ENCODE data around the gene GOLGA8B.
"Not testable (repeated sequence)": the region's sequence is repeated elsewhere in the genome, so short reads cannot be mapped to it uniquely, and the experiment has no call there.

Gene GOLGA8B

GRCh38 chr15:34583399-34584329, at the start of gene GOLGA8B:
Gene GOLGA8B, minus strand, starts transcription at chr15:34583651. Its CDS starts 47,739 bp downstream, at chr15:34535912.
- H3K27me3 Mint-ChIP-seq, result peaks cover 13% of the 10 kb centered on the region
- ATAC-seq (peak; percentile 63), DNase-seq (peak; percentile 77)
- H3K4me1 Mint-ChIP-seq, result peaks cover 62% of the 10 kb centered on the region
- peak within 1 kb of the TSS; percentile 86 for H3K27ac Mint-ChIP-seq
- peaks cover 14% of the 10 kb centered on the region for H3K36me3 Mint-ChIP-seq (ENCODE audit: low read depth)
- peak within 1 kb of the TSS; percentile 89 for H3K4me3 Mint-ChIP-seq
- H3K9me3 Mint-ChIP-seq, result no peaks in the 10 kb centered on the region

- not testable (repeated sequence) for ATAC-seq; H3K4me3 Mint-ChIP-seq; H3K9me3 Mint-ChIP-seq; H3K27me3 Mint-ChIP-seq; H3K27ac Mint-ChIP-seq; H3K36me3 Mint-ChIP-seq (ENCODE audit: low read depth); DNase-seq
- peaks cover 15% of the 10 kb centered on the region for H3K4me1 Mint-ChIP-seq
These were observed 49.7 kb upstream of the GOLGA8B start for GRCh38 chr15:34633165-34633564.

- Mint-ChIP-seq H3K4me1 (peaks cover 15% of the 10 kb centered on the region), H3K27ac (no peak overlapping the region), H3K4me3 (no peak overlapping the region), H3K36me3 (ENCODE audit: low read depth) (no peaks in the 10 kb centered on the region), H3K27me3 (peaks cover 19% of the 10 kb centered on the region), H3K9me3 (peaks cover 5% of the 10 kb centered on the region)
- no peak for ATAC-seq
- no peak for DNase-seq
These were observed 45.2 kb upstream of the GOLGA8B start for GRCh38 chr15:34628577-34629152.

GRCh38 chr15:34625007-34625406, 41.6 kb upstream of the GOLGA8B start:
- Mint-ChIP-seq H3K4me1 (peaks cover under 1% of the 10 kb centered on the region), H3K9me3 (no peaks in the 10 kb centered on the region), H3K27ac (no peak overlapping the region), H3K4me3 (no peak overlapping the region), H3K27me3 (peaks cover 23% of the 10 kb centered on the region), H3K36me3 (ENCODE audit: low read depth) (no peaks in the 10 kb centered on the region)
- ATAC-seq (no peak), DNase-seq (no peak)

- DNase-seq, result no peak
- no peaks in the 10 kb centered on the region for H3K9me3 Mint-ChIP-seq
- H3K4me3 Mint-ChIP-seq, result no peak overlapping the region
These were observed 38.2 kb upstream of the GOLGA8B start for GRCh38 chr15:34621675-34622074.

GRCh38 chr15:34620814-34621213, 37.4 kb upstream of the GOLGA8B start:
- ATAC-seq (no peak), DNase-seq (no peak)
- Mint-ChIP-seq H3K27me3 (peaks cover 18% of the 10 kb centered on the region), H3K9me3 (no peaks in the 10 kb centered on the region), H3K4me1 (no peaks in the 10 kb centered on the region), H3K36me3 (ENCODE audit: low read depth) (no peaks in the 10 kb centered on the region), H3K27ac (no peak overlapping the region), H3K4me3 (no peak overlapping the region)

More at GRCh38 chr15:34621675-34622074, 38.2 kb upstream of the GOLGA8B start:
- H3K27me3 Mint-ChIP-seq, result peaks cover 19% of the 10 kb centered on the region
- H3K36me3 Mint-ChIP-seq (ENCODE audit: low read depth), result no peaks in the 10 kb centered on the region
- H3K4me1 Mint-ChIP-seq, result no peaks in the 10 kb centered on the region
- no peak for ATAC-seq
- no peak overlapping the region for H3K27ac Mint-ChIP-seq

- no peak overlapping the region for H3K4me3 Mint-ChIP-seq
- peaks cover 18% of the 10 kb centered on the region for H3K27me3 Mint-ChIP-seq
- H3K36me3 Mint-ChIP-seq (ENCODE audit: low read depth), result no peaks in the 10 kb centered on the region
- no peak overlapping the region for H3K27ac Mint-ChIP-seq
- H3K4me1 Mint-ChIP-seq, result no peaks in the 10 kb centered on the region
- ATAC-seq (no peak), DNase-seq (no peak)
- no peaks in the 10 kb centered on the region for H3K9me3 Mint-ChIP-seq
These were observed 36.7 kb upstream of the GOLGA8B start for GRCh38 chr15:34620142-34620541.

- H3K36me3 Mint-ChIP-seq (ENCODE audit: low read depth), result no peaks in the 10 kb centered on the region
- peaks cover 19% of the 10 kb centered on the region for H3K27me3 Mint-ChIP-seq
- DNase-seq (no peak), ATAC-seq (no peak)
- H3K4me1 Mint-ChIP-seq, result no peaks in the 10 kb centered on the region
- no peaks in the 10 kb centered on the region for H3K9me3 Mint-ChIP-seq
- no peak overlapping the region for H3K4me3 Mint-ChIP-seq
- no peak overlapping the region for H3K27ac Mint-ChIP-seq
These were observed 35.7 kb upstream of the GOLGA8B start for GRCh38 chr15:34619151-34619550.

GRCh38 chr15:34618073-34618472, 34.6 kb upstream of the GOLGA8B start:
- H3K4me3 Mint-ChIP-seq, result no peak overlapping the region

GRCh38 chr15:34616613-34617012, 33.2 kb upstream of the GOLGA8B start:
- H3K36me3 Mint-ChIP-seq (ENCODE audit: low read depth), result no peaks in the 10 kb centered on the region
- H3K27me3 Mint-ChIP-seq, result peaks cover 16% of the 10 kb centered on the region

More at GRCh38 chr15:34618073-34618472, 34.6 kb upstream of the GOLGA8B start:
- DNase-seq (no peak), ATAC-seq (no peak)
- Mint-ChIP-seq H3K27ac (no peak overlapping the region), H3K36me3 (ENCODE audit: low read depth) (no peaks in the 10 kb centered on the region), H3K4me1 (no peaks in the 10 kb centered on the region), H3K27me3 (peaks cover 19% of the 10 kb centered on the region), H3K9me3 (no peaks in the 10 kb centered on the region)

GRCh38 chr15:34613997-34614396, 30.5 kb upstream of the GOLGA8B start:
- H3K27me3 Mint-ChIP-seq, result peaks cover 8% of the 10 kb centered on the region
- no peak overlapping the region for H3K4me3 Mint-ChIP-seq

More at GRCh38 chr15:34616613-34617012, 33.2 kb upstream of the GOLGA8B start:
- no peak for DNase-seq
- Mint-ChIP-seq H3K9me3 (no peaks in the 10 kb centered on the region), H3K4me3 (no peak overlapping the region), H3K4me1 (no peaks in the 10 kb centered on the region), H3K27ac (no peak overlapping the region)
- peak; percentile 46 for ATAC-seq

GRCh38 chr15:34613301-34613700, 29.9 kb upstream of the GOLGA8B start:
- Mint-ChIP-seq H3K4me1 (peaks cover 14% of the 10 kb centered on the region), H3K4me3 (no peak overlapping the region), H3K27ac (no peak overlapping the region), H3K9me3 (no peaks in the 10 kb centered on the region), H3K36me3 (ENCODE audit: low read depth) (no peaks in the 10 kb centered on the region), H3K27me3 (peaks cover 11% of the 10 kb centered on the region)
- no peak for ATAC-seq
- DNase-seq, result no peak

More at GRCh38 chr15:34613997-34614396, 30.5 kb upstream of the GOLGA8B start:
- DNase-seq (no peak), ATAC-seq (no peak)
- peaks cover 14% of the 10 kb centered on the region for H3K4me1 Mint-ChIP-seq
- no peaks in the 10 kb centered on the region for H3K9me3 Mint-ChIP-seq
- H3K27ac Mint-ChIP-seq, result no peak overlapping the region
- no peaks in the 10 kb centered on the region for H3K36me3 Mint-ChIP-seq (ENCODE audit: low read depth)

GRCh38 chr15:34610354-34610753, 26.9 kb upstream of the GOLGA8B start:
- no peak overlapping the region for H3K4me3 Mint-ChIP-seq
- H3K9me3 Mint-ChIP-seq, result no peaks in the 10 kb centered on the region
- DNase-seq, result no peak
- ATAC-seq, result peak; percentile 33
- peaks cover 21% of the 10 kb centered on the region for H3K27me3 Mint-ChIP-seq
- peaks cover 14% of the 10 kb centered on the region for H3K4me1 Mint-ChIP-seq
- H3K36me3 Mint-ChIP-seq (ENCODE audit: low read depth), result no peaks in the 10 kb centered on the region
- H3K27ac Mint-ChIP-seq, result no peak overlapping the region

- Mint-ChIP-seq H3K27ac (no peak overlapping the region), H3K4me1 (peaks cover 14% of the 10 kb centered on the region), H3K36me3 (ENCODE audit: low read depth) (no peaks in the 10 kb centered on the region), H3K27me3 (peaks cover 17% of the 10 kb centered on the region), H3K9me3 (no peaks in the 10 kb centered on the region), H3K4me3 (peak overlapping the region; percentile 7)
- ATAC-seq (peak; percentile 72), DNase-seq (peak; percentile 17)
These were observed 25.9 kb upstream of the GOLGA8B start for GRCh38 chr15:34609102-34610057.

Data from activated naive CD8-positive, alpha-beta T cell treated with anti-CD3 and anti-CD28 coated beads, Interleukin-2, amount 50 U/mL, for 24 hours (primary cell).